GM23338 (cell line): Measurements from ENCODE around the gene KCNG3. TPM values are rescaled to one million over a fixed set of nuclear protein-coding genes. Genes with fewer than 3 reads are reported as not detected.
A peak's percentile ranks its signal among the peaks of the same experiment; 100 is the strongest.

ENCODE experiments used
- ATAC-seq: fragments of 200-7000 bp; cut with Tn5 transposase; 3 replicates; pipeline ENCODE4 v1.9.1; 2020
- DNase-seq: peaks from one replicate; pipeline ENCODE4 v3.0.0-alpha.2; 2015; ENCODE audit warnings: low spot score
- H2AFZ ChIP-seq: fragments of 200-600 bp; sonication (generic); 2 replicates; pipeline ENCODE4 v1.8.0; 2016; ENCODE audit warnings: antibody characterized with exemption, mild to moderate bottlenecking, moderate library complexity
- H3F3A ChIP-seq: fragments of 200-600 bp; sonication (generic); replicated peaks from 2 replicates; pipeline ENCODE4 v1.8.0; 2017; ENCODE audit warnings: antibody characterized with exemption, mixed run types, low read depth
- H3K27ac ChIP-seq: fragments of 200-600 bp; sonication (generic); 2 replicates; pipeline ENCODE4 v1.6.1; 2016; ENCODE audit warnings: low read depth
- H3K27me3 ChIP-seq: fragments of 200-600 bp; sonication (generic); 2 replicates; pipeline ENCODE4 v1.8.0; 2016; ENCODE audit warnings: mild to moderate bottlenecking, mixed run types, moderate library complexity; ENCODE audit not compliant: insufficient read depth
- H3K36me3 ChIP-seq: fragments of 200-600 bp; sonication (generic); 2 replicates; pipeline ENCODE4 v1.8.0; 2016; ENCODE audit warnings: mild to moderate bottlenecking; ENCODE audit not compliant: insufficient read depth
- H3K4me1 ChIP-seq: fragments of 200-600 bp; sonication (generic); 2 replicates; pipeline ENCODE4 v1.8.0; 2016; ENCODE audit warnings: mild to moderate bottlenecking, moderate library complexity; ENCODE audit not compliant: insufficient read depth
- H3K4me2 ChIP-seq: fragments of 200-600 bp; sonication (generic); 2 replicates; pipeline ENCODE4 v1.7.1; 2017; ENCODE audit warnings: mixed run types
- H3K4me3 ChIP-seq: fragments of 200-600 bp; sonication (generic); 2 replicates; pipeline ENCODE4 v1.6.1; 2016; ENCODE audit warnings: mixed run types
- H3K79me2 ChIP-seq: fragments of 200-600 bp; sonication (generic); replicated peaks from 2 replicates; pipeline ENCODE4 v1.8.0; 2017; ENCODE audit warnings: mild to moderate bottlenecking; ENCODE audit not compliant: insufficient read depth
- H3K9me2 ChIP-seq: fragments of 200-600 bp; sonication (generic); 2 replicates; pipeline ENCODE4 v1.8.0; 2017; ENCODE audit not compliant: insufficient read depth
- H4K20me1 ChIP-seq: fragments of 200-600 bp; sonication (generic); replicated peaks from 2 replicates; pipeline ENCODE4 v1.8.0; 2017; ENCODE audit warnings: mild to moderate bottlenecking; ENCODE audit not compliant: insufficient read depth
- H3K27ac Mint-ChIP-seq: 2 replicates; pipeline ENCODE4 v1.8.0; 2020; ENCODE audit warnings: inconsistent platforms, mild to moderate bottlenecking, moderate library complexity, mixed read lengths
- H3K27me3 Mint-ChIP-seq: 3 replicates; pipeline ENCODE4 v1.8.0; 2022; ENCODE audit warnings: low read depth, mild to moderate bottlenecking, moderate library complexity, mixed read lengths, inconsistent platforms; ENCODE audit not compliant: insufficient read depth, poor library complexity
- H3K36me3 Mint-ChIP-seq: 3 replicates; pipeline ENCODE4 v1.8.0; 2021; ENCODE audit warnings: low read depth, mild to moderate bottlenecking, inconsistent platforms, moderate library complexity, mixed read lengths
- H3K4me1 Mint-ChIP-seq: 3 replicates; pipeline ENCODE4 v1.8.0; 2020; ENCODE audit warnings: mild to moderate bottlenecking, inconsistent platforms, mixed read lengths
- H3K4me3 Mint-ChIP-seq: 3 replicates; pipeline ENCODE4 v1.8.0; 2021; ENCODE audit warnings: moderate library complexity, mild to moderate bottlenecking, inconsistent platforms, mixed read lengths
- H3K9me3 Mint-ChIP-seq: 3 replicates; pipeline ENCODE4 v1.8.0; 2020; ENCODE audit warnings: moderate library complexity, mild to moderate bottlenecking, inconsistent platforms, mixed read lengths
- CREB1 ChIP-seq: fragments of 250-450 bp; sonication (Bioruptor Pico); IDR thresholded peaks from 2 replicates; pipeline ENCODE4 v1.5.0; 2020; ENCODE audit warnings: low read depth, mild to moderate bottlenecking, moderate library complexity
- EZH2 ChIP-seq: fragments of 200-600 bp; sonication (generic); IDR thresholded peaks from one replicate; pipeline ENCODE4 v1.8.0; 2017; ENCODE audit warnings: antibody characterized with exemption, mild to moderate bottlenecking, low read depth; ENCODE audit not compliant: unreplicated experiment
- EZH2phosphoT487 ChIP-seq: fragments of 200-600 bp; sonication (generic); IDR thresholded peaks from one replicate; pipeline ENCODE4 v1.8.1; 2018; ENCODE audit warnings: antibody characterized with exemption; ENCODE audit not compliant: unreplicated experiment
- JUNB ChIP-seq: IDR thresholded peaks from one replicate; pipeline ENCODE4 v1.6.1; 2016; ENCODE audit warnings: antibody characterized with exemption; ENCODE audit not compliant: unreplicated experiment
- NANOG ChIP-seq: IDR thresholded peaks from 2 replicates; pipeline ENCODE4 v1.6.1; 2016; ENCODE audit warnings: antibody characterized with exemption, borderline replicate concordance
- POLR2AphosphoS5 ChIP-seq: IDR thresholded peaks from 2 replicates; pipeline ENCODE4 v1.6.1; 2016; ENCODE audit warnings: antibody characterized with exemption, low read depth
- REST ChIP-seq: IDR thresholded peaks from one replicate; pipeline ENCODE4 v1.6.1; 2018; ENCODE audit warnings: antibody characterized with exemption; ENCODE audit not compliant: unreplicated experiment
- STAT1 ChIP-seq: IDR thresholded peaks from one replicate; pipeline ENCODE4 v1.6.1; 2016; ENCODE audit warnings: antibody characterized with exemption; ENCODE audit not compliant: unreplicated experiment
- ZNF114 ChIP-seq: fragments of 250-450 bp; sonication (Bioruptor Pico); IDR thresholded peaks from 2 replicates; pipeline ENCODE4 v1.5.0; 2020; ENCODE audit warnings: mild to moderate bottlenecking, moderate library complexity
- ZNF331 ChIP-seq: fragments of 250-450 bp; sonication (Bioruptor Pico); IDR thresholded peaks from 2 replicates; pipeline ENCODE4 v1.5.0; 2020; ENCODE audit warnings: low read depth, mild to moderate bottlenecking, moderate library complexity
- polyA plus RNA-seq: library from polyadenylated mRNA; unstranded; fragments of >200 nt; fragmentation: Nextera tagmentation; extraction: Ambion mirVana; gene quantifications from 2 replicates; pipeline ENCODE4 v1.2.1, GENCODE V29; 2016
- total RNA-seq: library from RNA; depleted of rRNA; stranded (reverse); fragments of >200 nt; shearing (Covaris generic); gene quantifications from 2 replicates; pipeline ENCODE4 v1.2.3, GENCODE V29; 2014
- TF ChIP-seq, protein P1 (sequence below): fragments of 250-450 bp; sonication (Bioruptor Pico); IDR thresholded peaks from 2 replicates; pipeline ENCODE4 v1.5.0; 2020; ENCODE audit warnings: mild to moderate bottlenecking, moderate library complexity
- TF ChIP-seq, protein P2 (sequence below): IDR thresholded peaks from 2 replicates; pipeline ENCODE4 v1.6.1; 2016; ENCODE audit warnings: antibody characterized with exemption
- TF ChIP-seq, protein P3 (sequence below), 2 experiments: fragments of 200-600 bp in 1 of 2; sonication (generic) in 1 of 2; conservative IDR thresholded peaks; 2 replicates each; pipeline versions ENCODE4 v1.5.1 to v1.6.1; 2016 to 2017; ENCODE audit warnings: antibody characterized with exemption in 2 of 2, low read depth in 2 of 2, mild to moderate bottlenecking in 2 of 2, moderate library complexity in 1 of 2

KCNG3 gene
- total and polyA plus RNA-seq, 2 experiments from 2014 or later, result 2.5 to 36.2 TPM

GRCh38 chr2:42430188-42430587 is 63.6 kb downstream of the KCNG3 start:
- H3K4me3 ChIP-seq, result no peak overlapping the region
- H4K20me1 ChIP-seq, result peaks cover 14% of the 10 kb centered on the region
- no peak overlapping the region for H3K4me2 ChIP-seq
- Mint-ChIP-seq H3K27ac (no peak overlapping the region), H3K4me3 (no peak overlapping the region), H3K9me3 (no peaks in the 10 kb centered on the region), H3K36me3 (no peaks in the 10 kb centered on the region; the same call in 2 of the 3 replicates), H3K27me3 (no peaks in the 10 kb centered on the region), H3K4me1 (peaks cover 3% of the 10 kb centered on the region; the same call in 1 of the 3 replicates)
- H3K27ac ChIP-seq, result peak overlapping the region; percentile 64
- H3K4me1 ChIP-seq, result no peaks in the 10 kb centered on the region; the same call in 1 of the 2 replicates
- H3K79me2 ChIP-seq, result peaks cover 57% of the 10 kb centered on the region
- no peak overlapping the region for H2AFZ ChIP-seq
- ATAC-seq (no peak), DNase-seq (no peak)
- no peaks in the 10 kb centered on the region for H3K9me2 ChIP-seq
- H3F3A ChIP-seq, result no peaks in the 10 kb centered on the region; the same call in 1 of the 2 replicates
- TF ChIP-seq REST, result no peak
- no peak for TF ChIP-seq STAT1
- TF ChIP-seq, protein P1, sequence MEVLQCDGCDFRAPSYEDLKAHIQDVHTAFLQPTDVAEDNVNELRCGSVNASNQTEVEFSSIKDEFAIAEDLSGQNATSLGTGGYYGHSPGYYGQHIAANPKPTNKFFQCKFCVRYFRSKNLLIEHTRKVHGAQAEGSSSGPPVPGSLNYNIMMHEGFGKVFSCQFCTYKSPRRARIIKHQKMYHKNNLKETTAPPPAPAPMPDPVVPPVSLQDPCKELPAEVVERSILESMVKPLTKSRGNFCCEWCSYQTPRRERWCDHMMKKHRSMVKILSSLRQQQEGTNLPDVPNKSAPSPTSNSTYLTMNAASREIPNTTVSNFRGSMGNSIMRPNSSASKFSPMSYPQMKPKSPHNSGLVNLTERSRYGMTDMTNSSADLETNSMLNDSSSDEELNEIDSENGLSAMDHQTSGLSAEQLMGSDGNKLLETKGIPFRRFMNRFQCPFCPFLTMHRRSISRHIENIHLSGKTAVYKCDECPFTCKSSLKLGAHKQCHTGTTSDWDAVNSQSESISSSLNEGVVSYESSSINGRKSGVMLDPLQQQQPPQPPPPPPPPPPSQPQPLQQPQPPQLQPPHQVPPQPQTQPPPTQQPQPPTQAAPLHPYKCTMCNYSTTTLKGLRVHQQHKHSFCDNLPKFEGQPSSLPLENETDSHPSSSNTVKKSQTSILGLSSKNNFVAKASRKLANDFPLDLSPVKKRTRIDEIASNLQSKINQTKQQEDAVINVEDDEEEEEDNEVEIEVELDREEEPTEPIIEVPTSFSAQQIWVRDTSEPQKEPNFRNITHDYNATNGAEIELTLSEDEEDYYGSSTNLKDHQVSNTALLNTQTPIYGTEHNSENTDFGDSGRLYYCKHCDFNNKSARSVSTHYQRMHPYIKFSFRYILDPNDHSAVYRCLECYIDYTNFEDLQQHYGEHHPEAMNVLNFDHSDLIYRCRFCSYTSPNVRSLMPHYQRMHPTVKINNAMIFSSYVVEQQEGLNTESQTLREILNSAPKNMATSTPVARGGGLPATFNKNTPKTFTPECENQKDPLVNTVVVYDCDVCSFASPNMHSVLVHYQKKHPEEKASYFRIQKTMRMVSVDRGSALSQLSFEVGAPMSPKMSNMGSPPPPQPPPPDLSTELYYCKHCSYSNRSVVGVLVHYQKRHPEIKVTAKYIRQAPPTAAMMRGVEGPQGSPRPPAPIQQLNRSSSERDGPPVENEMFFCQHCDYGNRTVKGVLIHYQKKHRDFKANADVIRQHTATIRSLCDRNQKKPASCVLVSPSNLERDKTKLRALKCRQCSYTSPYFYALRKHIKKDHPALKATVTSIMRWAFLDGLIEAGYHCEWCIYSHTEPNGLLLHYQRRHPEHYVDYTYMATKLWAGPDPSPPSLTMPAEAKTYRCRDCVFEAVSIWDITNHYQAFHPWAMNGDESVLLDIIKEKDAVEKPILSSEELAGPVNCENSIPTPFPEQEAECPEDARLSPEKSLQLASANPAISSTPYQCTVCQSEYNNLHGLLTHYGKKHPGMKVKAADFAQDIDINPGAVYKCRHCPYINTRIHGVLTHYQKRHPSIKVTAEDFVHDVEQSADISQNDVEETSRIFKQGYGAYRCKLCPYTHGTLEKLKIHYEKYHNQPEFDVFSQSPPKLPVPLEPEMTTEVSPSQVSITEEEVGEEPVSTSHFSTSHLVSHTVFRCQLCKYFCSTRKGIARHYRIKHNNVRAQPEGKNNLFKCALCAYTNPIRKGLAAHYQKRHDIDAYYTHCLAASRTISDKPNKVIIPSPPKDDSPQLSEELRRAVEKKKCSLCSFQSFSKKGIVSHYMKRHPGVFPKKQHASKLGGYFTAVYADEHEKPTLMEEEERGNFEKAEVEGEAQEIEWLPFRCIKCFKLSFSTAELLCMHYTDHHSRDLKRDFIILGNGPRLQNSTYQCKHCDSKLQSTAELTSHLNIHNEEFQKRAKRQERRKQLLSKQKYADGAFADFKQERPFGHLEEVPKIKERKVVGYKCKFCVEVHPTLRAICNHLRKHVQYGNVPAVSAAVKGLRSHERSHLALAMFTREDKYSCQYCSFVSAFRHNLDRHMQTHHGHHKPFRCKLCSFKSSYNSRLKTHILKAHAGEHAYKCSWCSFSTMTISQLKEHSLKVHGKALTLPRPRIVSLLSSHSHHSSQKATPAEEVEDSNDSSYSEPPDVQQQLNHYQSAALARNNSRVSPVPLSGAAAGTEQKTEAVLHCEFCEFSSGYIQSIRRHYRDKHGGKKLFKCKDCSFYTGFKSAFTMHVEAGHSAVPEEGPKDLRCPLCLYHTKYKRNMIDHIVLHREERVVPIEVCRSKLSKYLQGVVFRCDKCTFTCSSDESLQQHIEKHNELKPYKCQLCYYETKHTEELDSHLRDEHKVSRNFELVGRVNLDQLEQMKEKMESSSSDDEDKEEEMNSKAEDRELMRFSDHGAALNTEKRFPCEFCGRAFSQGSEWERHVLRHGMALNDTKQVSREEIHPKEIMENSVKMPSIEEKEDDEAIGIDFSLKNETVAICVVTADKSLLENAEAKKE (CRISPR knock-in tag), result no peak
- TF ChIP-seq ZNF331, result no peak
- no peak for TF ChIP-seq CREB1
- no peak for TF ChIP-seq POLR2AphosphoS5
- TF ChIP-seq, protein P2, sequence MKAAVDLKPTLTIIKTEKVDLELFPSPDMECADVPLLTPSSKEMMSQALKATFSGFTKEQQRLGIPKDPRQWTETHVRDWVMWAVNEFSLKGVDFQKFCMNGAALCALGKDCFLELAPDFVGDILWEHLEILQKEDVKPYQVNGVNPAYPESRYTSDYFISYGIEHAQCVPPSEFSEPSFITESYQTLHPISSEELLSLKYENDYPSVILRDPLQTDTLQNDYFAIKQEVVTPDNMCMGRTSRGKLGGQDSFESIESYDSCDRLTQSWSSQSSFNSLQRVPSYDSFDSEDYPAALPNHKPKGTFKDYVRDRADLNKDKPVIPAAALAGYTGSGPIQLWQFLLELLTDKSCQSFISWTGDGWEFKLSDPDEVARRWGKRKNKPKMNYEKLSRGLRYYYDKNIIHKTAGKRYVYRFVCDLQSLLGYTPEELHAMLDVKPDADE, result no peak
- TF ChIP-seq EZH2, result no peak
- TF ChIP-seq EZH2phosphoT487, result no peak
- TF ChIP-seq NANOG, result no peak
- TF ChIP-seq ZNF114, result no peak
- TF ChIP-seq, protein P3, sequence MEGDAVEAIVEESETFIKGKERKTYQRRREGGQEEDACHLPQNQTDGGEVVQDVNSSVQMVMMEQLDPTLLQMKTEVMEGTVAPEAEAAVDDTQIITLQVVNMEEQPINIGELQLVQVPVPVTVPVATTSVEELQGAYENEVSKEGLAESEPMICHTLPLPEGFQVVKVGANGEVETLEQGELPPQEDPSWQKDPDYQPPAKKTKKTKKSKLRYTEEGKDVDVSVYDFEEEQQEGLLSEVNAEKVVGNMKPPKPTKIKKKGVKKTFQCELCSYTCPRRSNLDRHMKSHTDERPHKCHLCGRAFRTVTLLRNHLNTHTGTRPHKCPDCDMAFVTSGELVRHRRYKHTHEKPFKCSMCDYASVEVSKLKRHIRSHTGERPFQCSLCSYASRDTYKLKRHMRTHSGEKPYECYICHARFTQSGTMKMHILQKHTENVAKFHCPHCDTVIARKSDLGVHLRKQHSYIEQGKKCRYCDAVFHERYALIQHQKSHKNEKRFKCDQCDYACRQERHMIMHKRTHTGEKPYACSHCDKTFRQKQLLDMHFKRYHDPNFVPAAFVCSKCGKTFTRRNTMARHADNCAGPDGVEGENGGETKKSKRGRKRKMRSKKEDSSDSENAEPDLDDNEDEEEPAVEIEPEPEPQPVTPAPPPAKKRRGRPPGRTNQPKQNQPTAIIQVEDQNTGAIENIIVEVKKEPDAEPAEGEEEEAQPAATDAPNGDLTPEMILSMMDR (conservative IDR thresholded peaks at IDR 0.05; ENCODE audit: low read depth in 2 of 2), result no peak
- no peak for TF ChIP-seq JUNB
- H3K27me3 ChIP-seq, result no peaks in the 10 kb centered on the region
- H3K36me3 ChIP-seq, result no peaks in the 10 kb centered on the region
